ENCODE results near the gene C2orf78. TPM values are rescaled to one million over a fixed set of nuclear protein-coding genes. Genes with fewer than 3 reads are reported as not detected.
"Not testable (repeated sequence)": the region's sequence is repeated elsewhere in the genome, so short reads cannot be mapped to it uniquely, and the experiment has no call there.

Gene C2orf78, protein sequence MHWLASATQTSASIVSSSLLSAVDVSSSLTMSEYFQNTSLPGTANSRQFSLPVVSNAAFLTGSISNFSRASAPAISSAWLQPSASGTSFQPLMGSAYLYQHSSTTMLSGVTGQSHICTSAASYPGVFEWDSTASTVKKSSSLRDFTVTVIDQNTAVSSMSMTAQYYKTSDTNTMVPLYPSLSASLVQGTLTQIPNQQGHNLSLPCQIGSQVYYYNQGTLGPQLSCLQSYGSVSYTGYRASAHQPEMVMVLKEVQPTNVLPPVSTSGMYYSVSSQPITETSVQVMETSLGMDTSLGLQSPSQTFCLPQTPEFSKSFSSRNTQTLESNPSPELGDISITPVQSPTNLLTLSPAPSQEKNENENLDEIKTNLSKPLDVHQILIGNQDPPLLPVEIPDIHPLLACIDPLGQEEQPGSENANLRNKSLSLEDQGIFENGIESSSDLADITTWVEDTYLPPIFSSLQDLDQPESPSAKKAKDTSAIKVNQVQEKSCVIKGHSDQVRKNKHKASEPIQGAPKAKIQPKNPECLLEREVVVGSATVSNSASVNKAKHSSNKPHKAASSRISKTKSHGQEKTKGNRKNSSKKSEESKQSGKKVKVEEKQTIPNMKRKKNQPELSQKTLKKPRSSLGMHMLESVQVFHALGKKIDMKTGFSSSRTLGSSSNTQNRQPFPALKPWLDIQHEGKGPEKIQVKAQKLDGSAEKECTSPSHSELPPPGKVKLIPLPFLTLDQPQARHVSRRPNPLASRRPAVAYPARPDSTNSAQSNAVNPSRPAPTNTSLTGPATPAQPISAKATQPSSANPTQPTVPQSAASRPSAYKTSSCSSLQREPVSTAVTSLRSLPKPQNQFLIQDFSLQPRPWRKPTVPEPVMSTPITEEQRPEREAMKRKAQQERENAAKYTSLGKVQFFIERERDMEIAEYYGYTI
- not detected for total RNA-seq

DNA sequence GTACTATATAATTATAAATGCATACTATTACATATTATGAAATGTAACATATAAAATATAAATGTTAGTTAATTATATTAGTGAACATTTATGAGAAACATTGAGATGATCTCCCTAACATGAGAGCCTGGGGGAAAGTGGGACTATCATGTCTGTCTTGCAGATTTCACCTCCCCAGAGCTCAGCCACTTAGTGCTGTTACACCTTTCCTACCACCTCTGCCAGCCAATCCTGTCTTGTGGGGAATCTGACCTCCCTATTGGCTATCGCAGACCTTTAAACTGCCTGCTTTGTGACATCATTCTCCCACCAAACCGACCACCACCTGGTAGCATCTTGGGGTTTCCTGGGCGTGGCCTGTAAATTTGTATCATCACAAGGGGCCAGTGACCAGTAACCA is at the start of gene C2orf78:
Gene C2orf78, plus strand, starts transcription at position 301 of the 400 bp plus-strand sequence. CDS start 127 bp downstream, outside the sequence.
- H3K27ac Mint-ChIP-seq; H3K4me1 Mint-ChIP-seq; H3K9me3 Mint-ChIP-seq; H3K4me3 Mint-ChIP-seq; H3K27me3 Mint-ChIP-seq; ATAC-seq (ENCODE audit: low read depth); POLR2A ChIA-PET; H3K36me3 Mint-ChIP-seq; DNase-seq: not testable (repeated sequence)

DNA sequence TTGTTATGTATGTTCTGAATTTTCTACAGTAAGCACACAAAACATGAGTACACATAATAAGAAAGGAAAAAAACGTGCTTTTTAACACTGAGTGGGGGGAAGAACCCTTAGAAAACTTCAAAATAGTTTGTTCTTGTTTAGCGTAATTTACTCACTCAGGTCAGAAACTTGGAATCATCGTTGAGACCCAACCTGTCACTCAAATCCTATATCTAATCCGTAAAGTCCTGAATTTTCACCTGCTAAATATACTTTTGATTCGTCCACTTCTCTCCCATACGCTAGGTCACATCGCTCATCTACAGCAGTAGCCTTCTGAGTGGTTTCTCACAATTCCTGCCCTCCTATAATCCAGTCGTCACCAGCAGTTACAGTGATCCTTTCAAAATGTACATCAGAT is 47.6 kb upstream of the C2orf78 start:
- Mint-ChIP-seq H3K4me3 (peak overlapping the region; percentile 94), H3K4me1 (peaks cover 12% of the 10 kb centered on the region), H3K36me3 (peaks cover 16% of the 10 kb centered on the region), H3K27ac (peak overlapping the region; percentile 86), H3K27me3 (no peaks in the 10 kb centered on the region), H3K9me3 (peaks cover 4% of the 10 kb centered on the region)
- no peak for DNase-seq
- POLR2A ChIA-PET, result interaction anchor here (0.6 to 2.3 kb wide), 9 partner anchors 30 to 722 kb away, joined by 3 to 11 read pairs (median 5); partner anchors contain the start of genes ALMS1, BOLA3, CCT7 and MOB1A
- no peak for ATAC-seq (ENCODE audit: low read depth)

DNA sequence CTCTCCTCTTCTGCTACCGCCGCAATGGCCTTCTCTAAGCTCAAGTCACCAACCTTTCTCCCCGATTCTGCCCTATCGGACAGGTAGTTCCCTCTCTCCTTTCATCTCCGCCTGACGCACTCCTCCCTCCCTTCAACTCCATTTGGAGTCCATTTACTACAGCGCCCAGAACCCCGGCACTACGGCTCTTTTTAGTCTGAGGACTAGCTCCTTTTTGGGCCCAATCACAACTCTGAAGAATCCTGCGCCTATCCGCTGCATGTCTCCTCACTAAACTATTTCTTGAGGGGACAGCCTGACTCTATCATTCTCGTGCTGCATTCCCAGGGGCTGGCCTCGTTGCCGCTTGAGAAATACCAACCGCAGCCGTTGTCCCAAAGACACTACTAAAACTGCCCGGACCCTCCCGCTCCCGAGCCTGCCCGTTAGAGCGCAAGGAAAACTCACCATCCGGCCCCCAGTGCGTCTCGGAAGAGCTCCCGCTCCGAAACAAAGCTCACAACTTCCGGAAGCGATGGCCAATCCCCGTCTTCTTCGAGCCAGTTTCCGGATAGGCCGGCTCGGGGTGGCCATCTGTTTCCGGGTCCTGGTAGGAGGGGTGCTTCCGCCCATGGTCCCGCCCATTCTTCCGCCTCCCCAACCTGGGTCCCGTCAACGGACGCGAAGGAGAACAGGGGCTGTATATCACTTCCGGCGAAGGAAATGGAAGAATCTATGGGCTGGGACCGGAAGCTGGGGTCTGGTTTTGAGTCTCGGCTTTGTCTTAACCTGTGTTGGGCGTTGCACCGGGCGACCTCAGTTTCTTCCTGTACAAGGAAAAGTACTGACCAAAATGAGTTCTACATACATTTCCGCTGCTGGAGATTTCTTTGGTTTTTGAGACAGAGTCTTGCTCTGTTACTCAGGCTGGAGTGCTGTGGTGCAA is 46.9 kb upstream of the C2orf78 start, which contains the start of gene TPRKB:
Gene TPRKB, minus strand, starts transcription at position 491 of the 925 bp plus-strand sequence. CDS start 2,776 bp downstream, outside the sequence.
- DNase-seq (peak; percentile 93), ATAC-seq (ENCODE audit: low read depth) (peak; percentile 95)
- peaks cover 4% of the 10 kb centered on the region for H3K9me3 Mint-ChIP-seq
- H3K4me3 Mint-ChIP-seq, result peak within 1 kb of the TSS; percentile 94
- peaks cover 12% of the 10 kb centered on the region for H3K4me1 Mint-ChIP-seq
- H3K36me3 Mint-ChIP-seq, result peaks cover 24% of the 10 kb centered on the region
- H3K27ac Mint-ChIP-seq, result peak within 1 kb of the TSS; percentile 86
- H3K27me3 Mint-ChIP-seq, result no peaks in the 10 kb centered on the region
- POLR2A ChIA-PET, result interaction anchor here (0.6 to 2.3 kb wide), 12 partner anchors 12 to 721 kb away, joined by 3 to 11 read pairs (median 4); partner anchors contain the start of genes ALMS1, BOLA3, CCT7 and MOB1A

DNA sequence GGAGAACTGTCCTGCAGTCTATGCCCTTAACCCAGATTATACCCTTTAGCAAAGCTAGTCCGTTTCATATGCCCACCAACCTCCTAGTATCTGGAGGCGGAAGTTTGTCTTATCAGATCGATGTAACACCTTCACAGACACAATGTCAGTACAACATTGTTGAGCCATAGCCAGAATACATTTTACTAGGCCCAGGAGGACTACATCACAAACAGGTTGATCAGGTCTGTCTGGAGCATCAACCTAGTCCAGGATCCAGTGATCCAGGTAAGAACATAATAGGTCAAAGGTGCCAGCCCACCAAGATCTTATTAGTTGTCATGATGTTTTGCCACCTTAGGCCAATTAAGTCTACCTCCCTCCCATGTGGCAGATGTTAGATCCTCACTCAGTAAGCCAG is 44.9 kb upstream of the C2orf78 start:
- Mint-ChIP-seq H3K36me3 (peaks cover 25% of the 10 kb centered on the region), H3K4me3 (no peak overlapping the region), H3K9me3 (peaks cover 4% of the 10 kb centered on the region), H3K27ac (no peak overlapping the region), H3K27me3 (no peaks in the 10 kb centered on the region), H3K4me1 (peaks cover 10% of the 10 kb centered on the region)
- DNase-seq (no peak), ATAC-seq (ENCODE audit: low read depth) (no peak)
- POLR2A ChIA-PET, result no interaction called here

DNA sequence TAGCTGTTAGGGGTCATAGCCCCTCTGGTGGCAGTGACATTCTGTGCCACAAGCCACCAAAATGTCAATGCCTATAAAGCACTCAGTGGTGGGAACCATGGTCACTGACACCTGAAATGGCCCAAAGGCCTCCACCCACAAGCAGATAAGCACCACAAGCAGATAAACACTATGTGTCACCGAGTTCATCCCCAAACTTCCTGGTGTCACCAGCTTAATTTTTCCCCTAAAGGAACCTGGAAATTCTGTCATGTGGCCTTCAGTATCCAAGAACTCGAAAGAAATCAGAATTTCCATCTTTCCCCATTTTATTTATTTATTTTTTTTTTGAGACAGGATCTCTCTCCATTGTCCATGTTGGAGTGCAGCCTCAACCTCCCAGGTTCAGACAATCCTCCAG is 43.2 kb upstream of the C2orf78 start:
- Mint-ChIP-seq H3K27me3 (no peaks in the 10 kb centered on the region), H3K36me3 (peaks cover 30% of the 10 kb centered on the region), H3K4me1 (peaks cover 10% of the 10 kb centered on the region), H3K9me3 (peaks cover 4% of the 10 kb centered on the region), H3K4me3 (no peak overlapping the region), H3K27ac (no peak overlapping the region)
- DNase-seq (no peak), ATAC-seq (ENCODE audit: low read depth) (no peak)
- POLR2A ChIA-PET, result no interaction called here

DNA sequence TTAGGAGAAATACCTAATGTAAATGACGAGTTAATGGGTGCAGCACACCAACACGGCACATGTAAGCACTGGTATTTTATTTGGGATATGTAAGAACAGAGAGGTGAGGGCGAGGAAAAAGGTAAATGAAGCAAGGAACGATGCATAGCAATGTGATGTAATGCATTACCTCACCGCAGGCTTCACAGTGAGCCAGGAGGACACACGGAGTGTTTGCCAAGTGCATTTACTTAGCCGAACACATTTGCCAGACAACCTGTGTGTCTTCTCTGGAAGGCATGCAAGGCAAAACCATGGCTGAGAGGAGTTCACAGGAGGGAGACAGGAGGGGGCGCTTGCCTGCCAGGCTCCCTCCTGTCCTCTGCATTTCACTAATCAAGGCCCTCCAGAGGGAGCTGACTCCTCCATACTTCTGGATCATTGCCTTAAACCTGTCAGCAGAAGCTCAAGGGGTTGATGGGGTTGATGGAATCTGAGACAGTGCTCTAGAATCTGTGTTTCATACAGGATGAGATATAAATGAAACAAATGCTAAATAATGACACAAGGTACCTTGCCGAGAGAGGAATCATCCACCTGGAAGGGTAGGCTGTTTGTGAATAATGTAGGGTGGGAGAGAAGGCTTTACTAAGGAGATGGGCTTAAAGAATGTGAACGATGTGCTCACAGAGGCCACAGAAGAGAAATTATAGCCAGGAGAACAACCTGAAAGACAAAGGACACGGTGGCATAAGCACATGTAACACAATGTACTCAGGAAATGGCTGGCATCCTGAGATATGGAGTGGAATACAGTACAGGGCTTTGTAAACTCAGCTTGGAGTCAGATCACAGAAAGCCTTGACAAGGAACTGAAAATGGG is 37.7 kb upstream of the C2orf78 start:
- DNase-seq (no peak), ATAC-seq (ENCODE audit: low read depth) (no peak)
- Mint-ChIP-seq H3K9me3 (no peaks in the 10 kb centered on the region), H3K4me3 (no peak overlapping the region), H3K27me3 (no peaks in the 10 kb centered on the region), H3K4me1 (peaks cover 2% of the 10 kb centered on the region), H3K36me3 (peaks cover 40% of the 10 kb centered on the region), H3K27ac (no peak overlapping the region)
- POLR2A ChIA-PET, result interaction anchor here (0.6 kb wide), 1 partner anchor 28 kb away, joined by 3 read pairs; no protein-coding TSS in a partner anchor

DNA sequence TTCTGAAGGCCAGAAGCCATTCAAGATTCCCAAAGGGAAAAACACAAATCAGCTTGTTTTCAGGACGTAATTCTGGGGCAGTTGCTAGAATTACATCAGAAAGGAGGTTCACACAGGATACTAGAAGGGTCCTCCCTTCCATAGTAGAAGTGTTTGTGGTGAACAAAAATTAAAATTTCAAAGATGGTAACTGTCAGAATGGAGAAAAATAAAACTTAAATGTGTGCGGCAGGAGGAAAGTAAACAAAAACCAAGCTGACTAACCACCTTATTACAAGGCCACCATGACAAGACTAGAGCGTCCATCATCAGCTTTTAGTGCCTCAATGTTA is 37.1 kb upstream of the C2orf78 start:
- peaks cover 2% of the 10 kb centered on the region for H3K4me1 Mint-ChIP-seq
- no peak overlapping the region for H3K4me3 Mint-ChIP-seq
- no peak for DNase-seq
- H3K9me3 Mint-ChIP-seq, result no peaks in the 10 kb centered on the region
- no peak overlapping the region for H3K27ac Mint-ChIP-seq
- peaks cover 36% of the 10 kb centered on the region for H3K36me3 Mint-ChIP-seq
- no peak for ATAC-seq (ENCODE audit: low read depth)
- H3K27me3 Mint-ChIP-seq, result no peaks in the 10 kb centered on the region
- POLR2A ChIA-PET, result interaction anchor here (0.6 kb wide), 1 partner anchor 27 kb away, joined by 3 read pairs; no protein-coding TSS in a partner anchor

DNA sequence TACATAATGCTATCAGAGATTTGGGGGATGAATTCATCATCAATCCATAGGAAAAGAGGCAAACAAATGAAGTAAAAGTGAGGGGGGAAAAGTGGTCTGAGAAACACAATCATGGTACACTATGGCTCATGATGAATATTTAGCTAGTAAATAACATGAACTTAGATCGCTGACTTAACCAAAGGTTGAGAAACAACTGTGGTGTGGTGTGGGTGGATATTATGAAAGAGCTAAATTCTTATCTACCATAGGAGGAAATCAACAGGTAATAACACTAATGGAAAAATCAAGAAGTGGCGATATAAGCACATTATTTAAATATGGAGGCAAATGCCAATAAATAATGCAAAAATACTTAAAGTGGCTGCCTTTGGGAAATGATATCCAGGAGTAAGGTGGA is 34.7 kb upstream of the C2orf78 start:
- DNase-seq (no peak), ATAC-seq (ENCODE audit: low read depth) (no peak)
- H3K4me3 Mint-ChIP-seq, result no peak overlapping the region
- H3K36me3 Mint-ChIP-seq, result peaks cover 29% of the 10 kb centered on the region
- H3K4me1 Mint-ChIP-seq, result peaks cover 4% of the 10 kb centered on the region
- no peaks in the 10 kb centered on the region for H3K27me3 Mint-ChIP-seq
- POLR2A ChIA-PET, result interaction anchor here (0.8 kb wide), 1 partner anchor 12 kb away, joined by 3 read pairs; the partner anchor contains the start of gene TPRKB
- no peaks in the 10 kb centered on the region for H3K9me3 Mint-ChIP-seq
- no peak overlapping the region for H3K27ac Mint-ChIP-seq

DNA sequence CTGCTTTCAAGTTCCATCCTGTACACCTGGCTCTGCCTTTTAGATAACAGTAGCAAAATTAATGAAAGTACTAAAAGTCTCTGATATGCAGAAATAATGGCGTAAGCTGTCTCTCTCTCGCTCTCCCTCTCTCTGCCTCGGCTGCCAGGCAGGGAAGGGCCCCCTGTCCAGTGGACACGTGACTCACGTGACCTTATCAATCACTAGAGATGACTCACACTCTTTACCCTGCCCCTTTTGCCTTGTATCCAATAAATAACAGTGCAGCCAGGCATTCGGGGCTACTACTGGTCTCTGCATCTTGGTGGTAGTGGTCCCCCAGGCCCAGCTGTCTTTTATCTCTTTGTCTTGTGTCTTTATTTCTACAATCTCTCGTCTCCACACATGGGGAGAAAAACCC is 29.7 kb upstream of the C2orf78 start:
- ATAC-seq (ENCODE audit: low read depth); H3K4me1 Mint-ChIP-seq; H3K9me3 Mint-ChIP-seq; H3K4me3 Mint-ChIP-seq; DNase-seq; H3K27me3 Mint-ChIP-seq; H3K27ac Mint-ChIP-seq; POLR2A ChIA-PET: not testable (repeated sequence)
- peaks cover 15% of the 10 kb centered on the region for H3K36me3 Mint-ChIP-seq

DNA sequence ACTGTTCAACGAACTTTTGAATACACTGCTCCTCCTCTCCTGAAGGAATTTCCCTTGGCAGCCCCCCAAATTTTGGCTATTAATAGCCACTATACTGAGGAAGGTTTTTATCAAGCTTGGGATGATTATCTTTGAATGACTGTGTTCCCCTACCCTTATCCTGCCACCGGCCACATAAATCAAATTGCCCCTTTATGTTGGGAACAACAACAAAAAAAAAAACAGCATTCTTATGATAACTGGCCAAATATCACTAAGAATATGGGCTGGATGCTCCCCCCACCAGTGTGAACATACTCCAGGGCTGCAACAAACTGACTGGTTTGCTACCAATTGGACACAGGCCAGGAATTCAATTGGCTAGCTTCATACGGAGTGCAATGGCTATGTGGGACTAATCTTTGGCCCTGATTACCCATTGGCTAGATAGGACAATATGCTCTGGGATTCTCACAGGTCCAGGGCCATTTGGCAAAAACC is 24.7 kb upstream of the C2orf78 start:
- Mint-ChIP-seq H3K27ac (no peak overlapping the region), H3K4me3 (no peak overlapping the region), H3K9me3 (no peaks in the 10 kb centered on the region), H3K36me3 (peaks cover 22% of the 10 kb centered on the region), H3K27me3 (no peaks in the 10 kb centered on the region), H3K4me1 (no peaks in the 10 kb centered on the region)
- POLR2A ChIA-PET, result no interaction called here
- no peak for DNase-seq
- ATAC-seq (ENCODE audit: low read depth), result no peak

DNA sequence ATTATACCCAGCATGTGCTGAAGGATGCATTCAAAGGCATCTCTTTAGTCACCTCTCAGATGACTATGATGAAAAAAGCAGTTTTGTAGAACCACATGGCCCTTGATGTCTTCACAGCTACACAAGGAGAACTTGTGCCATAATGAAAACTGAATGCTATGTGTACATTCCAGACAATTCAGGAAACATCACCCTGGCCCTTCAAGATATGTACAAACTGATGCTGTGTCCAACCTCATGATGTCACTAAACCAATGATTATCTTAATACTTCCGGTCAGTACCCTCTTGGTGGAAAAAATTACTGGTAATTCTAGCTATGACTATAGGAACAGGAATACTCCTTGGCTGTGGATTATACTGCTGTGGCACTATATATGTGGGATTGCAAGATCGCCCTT is 24.1 kb upstream of the C2orf78 start:
- H3K27ac Mint-ChIP-seq, result no peak overlapping the region
- POLR2A ChIA-PET, result interaction anchor here (0.6 kb wide), 1 partner anchor 364 kb away, joined by 3 read pairs; no protein-coding TSS in a partner anchor
- no peak for ATAC-seq (ENCODE audit: low read depth)
- H3K9me3 Mint-ChIP-seq, result no peaks in the 10 kb centered on the region
- no peaks in the 10 kb centered on the region for H3K4me1 Mint-ChIP-seq
- no peak for DNase-seq
- H3K27me3 Mint-ChIP-seq, result no peaks in the 10 kb centered on the region
- H3K36me3 Mint-ChIP-seq, result peaks cover 18% of the 10 kb centered on the region
- H3K4me3 Mint-ChIP-seq, result no peak overlapping the region

DNA sequence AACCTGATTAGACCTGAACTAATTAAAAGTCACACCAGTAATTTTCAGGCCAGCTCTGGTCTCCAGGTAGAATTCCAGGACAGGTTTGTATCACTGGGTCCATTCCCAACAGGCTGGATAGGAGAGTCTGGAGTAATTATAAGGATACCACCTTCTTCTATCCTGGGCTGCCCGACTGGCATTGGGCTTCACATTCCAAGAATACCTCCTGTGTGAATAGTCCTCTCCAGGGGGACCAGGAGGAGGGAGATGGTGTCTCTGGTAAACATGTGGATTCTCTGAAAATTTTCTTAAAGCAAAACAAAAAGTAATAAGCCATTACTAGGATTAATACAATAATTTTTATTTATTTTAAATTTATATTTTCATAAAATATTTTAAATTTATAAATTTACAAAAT is 21.4 kb upstream of the C2orf78 start:
- Mint-ChIP-seq H3K27ac (no peak overlapping the region), H3K9me3 (no peaks in the 10 kb centered on the region), H3K4me1 (no peaks in the 10 kb centered on the region), H3K36me3 (peaks cover 25% of the 10 kb centered on the region), H3K27me3 (no peaks in the 10 kb centered on the region), H3K4me3 (no peak overlapping the region)
- DNase-seq, result no peak
- ATAC-seq (ENCODE audit: low read depth), result no peak
- POLR2A ChIA-PET, result no interaction called here
